ENCODE results near the gene EPB41L5. TPM values are rescaled to one million over a fixed set of nuclear protein-coding genes. Genes with fewer than 3 reads are reported as not detected.
A peak's percentile ranks its signal among the peaks of the same experiment; 100 is the strongest.

The EPB41L5 gene
- total RNA-seq, 4 donors from 2014 or later = 13.7 to 49.7 (median 21.1) TPM

- Histone ChIP-seq H3K4me3 (no peak overlapping the region), H3K27ac (no peak overlapping the region), H3K4me1 (no peaks in the 10 kb centered on the region), H3K9me3 (no peaks in the 10 kb centered on the region), H3K36me3 (peaks cover 0 to 47% of the 10 kb centered on the region in 2 donors), H3K27me3 (no peaks in the 10 kb centered on the region)
- WGBS, 2 donors (ENCODE audit: low coverage in 1 of 2) = 65 to 83% methylated on average over 1 of the region's 1 CpG
- no peak for ATAC-seq
- TF ChIP-seq EP300 (IDR thresholded peaks at IDR 0.05) (no peak), CTCF (IDR thresholded peaks at IDR 0.05) (no peak), POLR2A (IDR thresholded peaks at IDR 0.05) (no peak)
These were observed 87.8 kb downstream of the EPB41L5 start for GRCh38 chr2:120100627-120101026.

GRCh38 chr2:120103723-120104467, 91.0 kb downstream of the EPB41L5 start:
- peaks cover 0 to 30% of the 10 kb centered on the region in 2 donors for H3K36me3 ChIP-seq
- peaks cover 4 to 19% (median 9%) of the 10 kb centered on the region in 3 donors for H3K4me1 ChIP-seq
- 74 to 93% methylated on average over 3 to 4 of the region's 4 CpGs for WGBS, 2 donors (ENCODE audit: low coverage in 1 of 2)
- H3K27ac ChIP-seq = no peak overlapping the region
- H3K4me3 ChIP-seq = no peak overlapping the region
- no peak for TF ChIP-seq POLR2A (IDR thresholded peaks at IDR 0.05)
- no peak for TF ChIP-seq POLR2AphosphoS5 (IDR thresholded peaks at IDR 0.05)
- TF ChIP-seq CTCF (IDR thresholded peaks at IDR 0.05) = no peak
- TF ChIP-seq EP300 (IDR thresholded peaks at IDR 0.05) = no peak
- H3K9me3 ChIP-seq = no peaks in the 10 kb centered on the region
- H3K27me3 ChIP-seq = no peaks in the 10 kb centered on the region
- no peak for ATAC-seq

GRCh38 chr2:120104772-120105171, 91.9 kb downstream of the EPB41L5 start:
- H3K27ac ChIP-seq = no peak overlapping the region
- H3K27me3 ChIP-seq = no peaks in the 10 kb centered on the region
- no peak for TF ChIP-seq POLR2A (IDR thresholded peaks at IDR 0.05)
- TF ChIP-seq CTCF (IDR thresholded peaks at IDR 0.05) = no peak
- TF ChIP-seq EP300 (IDR thresholded peaks at IDR 0.05) = no peak
- no peak for TF ChIP-seq POLR2AphosphoS5 (IDR thresholded peaks at IDR 0.05)
- no peaks in the 10 kb centered on the region for H3K9me3 ChIP-seq
- WGBS, 2 donors (ENCODE audit: low coverage in 1 of 2) = 78 to 95% methylated on average over 1 of the region's 1 CpG
- ATAC-seq = no peak
- H3K36me3 ChIP-seq = peaks cover 0 to 30% of the 10 kb centered on the region in 2 donors
- no peak overlapping the region for H3K4me3 ChIP-seq
- H3K4me1 ChIP-seq = peaks cover 8 to 28% (median 16%) of the 10 kb centered on the region in 3 donors

- H3K27ac ChIP-seq = no peak overlapping the region
- no peak for ATAC-seq
- H3K9me3 ChIP-seq = no peaks in the 10 kb centered on the region
- peaks cover 0 to 26% of the 10 kb centered on the region in 2 donors for H3K36me3 ChIP-seq
- WGBS, 2 donors (ENCODE audit: low coverage in 1 of 2) = 89 to 93% methylated on average over 2 of the region's 2 CpGs
- no peak overlapping the region for H3K4me3 ChIP-seq
- no peaks in the 10 kb centered on the region for H3K27me3 ChIP-seq
- TF ChIP-seq POLR2A (IDR thresholded peaks at IDR 0.05) (no peak), CTCF (IDR thresholded peaks at IDR 0.05) (no peak)
- peaks cover 8 to 31% (median 16%) of the 10 kb centered on the region in 3 donors for H3K4me1 ChIP-seq
These were observed 92.5 kb downstream of the EPB41L5 start for GRCh38 chr2:120105360-120105759.

GRCh38 chr2:120108049-120108448, 95.2 kb downstream of the EPB41L5 start:
- TF ChIP-seq POLR2A (IDR thresholded peaks at IDR 0.05) = no peak
- peak; percentile 43 for TF ChIP-seq POLR2AphosphoS5 (IDR thresholded peaks at IDR 0.05)
- Histone ChIP-seq H3K36me3 (peaks cover 0 to 16% of the 10 kb centered on the region in 2 donors), H3K27me3 (no peaks in the 10 kb centered on the region), H3K4me1 (peaks cover 8 to 31% (median 16%) of the 10 kb centered on the region in 3 donors), H3K27ac (peak overlapping the region in 2 of 4 donors; percentile 28 to 39), H3K9me3 (no peaks in the 10 kb centered on the region), H3K4me3 (no peak overlapping the region)
- ATAC-seq = peak; percentile 85
